GM18870 (cell line): ENCODE results near the gene TESK2.
"Not testable (repeated sequence)": the region's sequence is repeated elsewhere in the genome, so short reads cannot be mapped to it uniquely, and the experiment has no call there.

Experiments
- ATAC-seq: cut with Tn5 transposase; IDR thresholded peaks from one replicate; pipeline ENCODE4 v1.9.1; 2021; ENCODE audit warnings: moderate library complexity; ENCODE audit not compliant: unreplicated experiment

Gene TESK2

GRCh38 chr1:45478121-45478814 is 12.7 kb downstream of the TESK2 start:
- ATAC-seq: no peak

- ATAC-seq: no peak
Observed at GRCh38 chr1:45477646-45478045, 13.3 kb downstream of the TESK2 start.

- ATAC-seq: not testable (repeated sequence)
Observed at GRCh38 chr1:45474194-45474593, 16.8 kb downstream of the TESK2 start.

GRCh38 chr1:45473302-45473701 is 17.7 kb downstream of the TESK2 start:
- no peak for ATAC-seq

- ATAC-seq: no peak
Observed at GRCh38 chr1:45470306-45470798, 20.6 kb downstream of the TESK2 start.

GRCh38 chr1:45467353-45467752 is 23.6 kb downstream of the TESK2 start:
- not testable (repeated sequence) for ATAC-seq

GRCh38 chr1:45465277-45465676 is 25.7 kb downstream of the TESK2 start:
- no peak for ATAC-seq

GRCh38 chr1:45458894-45459293 is 32.1 kb downstream of the TESK2 start:
- ATAC-seq: no peak

- no peak for ATAC-seq
Observed at GRCh38 chr1:45456531-45456930, 34.4 kb downstream of the TESK2 start.

GRCh38 chr1:45455162-45455561 is 35.8 kb downstream of the TESK2 start:
- no peak for ATAC-seq

GRCh38 chr1:45454464-45454863 is 36.5 kb downstream of the TESK2 start:
- ATAC-seq: no peak

- ATAC-seq: no peak
Observed at GRCh38 chr1:45452503-45452902, 38.5 kb downstream of the TESK2 start.

GRCh38 chr1:45448357-45448756 is 42.6 kb downstream of the TESK2 start:
- ATAC-seq: no peak

- no peak for ATAC-seq
Observed at GRCh38 chr1:45446950-45447672, 43.9 kb downstream of the TESK2 start.

GRCh38 chr1:45446530-45446929 is 44.4 kb downstream of the TESK2 start:
- no peak for ATAC-seq

GRCh38 chr1:45444609-45445131 is 46.3 kb downstream of the TESK2 start:
- no peak for ATAC-seq

- ATAC-seq: no peak
Observed at GRCh38 chr1:45443580-45444446, 47.1 kb downstream of the TESK2 start.

GRCh38 chr1:45442272-45442671 is 48.7 kb downstream of the TESK2 start:
- no peak for ATAC-seq

- ATAC-seq: no peak
Observed at GRCh38 chr1:45437323-45437722, 53.6 kb downstream of the TESK2 start.

GRCh38 chr1:45430490-45430889 is 60.5 kb downstream of the TESK2 start:
- ATAC-seq: no peak

- no peak for ATAC-seq
Observed at GRCh38 chr1:45429561-45430159, 61.3 kb downstream of the TESK2 start.
